K562 (cell line): Measurements from ENCODE around the gene SHISA7. TPM values are rescaled to one million over a fixed set of nuclear protein-coding genes. Genes with fewer than 3 reads are reported as not detected.

Experiments
- BDP1 ChIP-seq: IDR thresholded peaks from 3 replicates; pipeline ENCODE4 v1.6.1; 2011; ENCODE audit not compliant: insufficient read length, insufficient read depth
- ELF2 ChIP-seq: fragments of 250-450 bp; sonication (Bioruptor Pico); IDR thresholded peaks from 2 replicates; pipeline ENCODE4 v1.5.0; 2021; ENCODE audit warnings: mild to moderate bottlenecking
- ELK1 ChIP-seq: sonication (generic); formaldehyde crosslinking; IDR thresholded peaks from 2 replicates; pipeline ENCODE4 v1.8.1; 2022; ENCODE audit warnings: missing genetic modification reagents
- ETV1 ChIP-seq: fragments of 450-650 bp; conservative IDR thresholded peaks from 2 replicates; pipeline ENCODE4 v1.6.1; 2016; ENCODE audit warnings: missing genetic modification characterization, control low read depth, low read depth, missing compliant biosample characterization
- KAT7 ChIP-seq: sonication (generic); formaldehyde crosslinking; IDR thresholded peaks from 2 replicates; pipeline ENCODE4 v1.8.0; 2022; ENCODE audit warnings: missing genetic modification reagents, mild to moderate bottlenecking, borderline replicate concordance
- KDM2B ChIP-seq: fragments of 250-450 bp; sonication (Bioruptor Pico); IDR thresholded peaks from 2 replicates; pipeline ENCODE4 v1.8.0; 2021; ENCODE audit warnings: mild to moderate bottlenecking, moderate library complexity
- MBD1 ChIP-seq: fragments of 250-450 bp; sonication (Bioruptor Pico); IDR thresholded peaks from 2 replicates; pipeline ENCODE4 v1.8.0; 2022; ENCODE audit warnings: inconsistent platforms
- REST ChIP-seq, 2 experiments: fragments of 450-650 bp; formaldehyde crosslinking in 1 of 2; IDR thresholded peaks; 2 replicates each; pipeline versions ENCODE4 v1.4.0 to v1.6.1; 2014 to 2020; ENCODE audit warnings: mild to moderate bottlenecking in 2 of 2, borderline replicate concordance in 1 of 2, low read depth in 1 of 2
- THRA ChIP-seq: fragments of 450-650 bp; IDR thresholded peaks from 2 replicates; pipeline ENCODE4 v1.6.1; 2017; ENCODE audit warnings: mild to moderate bottlenecking, moderate library complexity
- XRCC5 ChIP-seq: fragments of 200-400 bp; formaldehyde crosslinking; IDR thresholded peaks from 2 replicates; pipeline ENCODE4 v1.6.1; 2017; ENCODE audit warnings: low read depth, mild to moderate bottlenecking, low read length
- ZNF124 ChIP-seq: sonication (generic); formaldehyde crosslinking; IDR thresholded peaks from 2 replicates; pipeline ENCODE4 v1.8.1; 2022; ENCODE audit warnings: missing genetic modification reagents
- ZNF282 ChIP-seq: sonication (generic); formaldehyde crosslinking; IDR thresholded peaks from 2 replicates; pipeline ENCODE4 v1.8.1; 2023; ENCODE audit warnings: missing genetic modification reagents
- ZNF717 ChIP-seq: fragments of 250-450 bp; sonication (Bioruptor Pico); IDR thresholded peaks from 2 replicates; pipeline ENCODE4 v1.5.0; 2021
- polyA plus RNA-seq, 8 experiments: library from polyadenylated mRNA; depleted of rRNA in 4 of 8; stranded (reverse) in 5 of 8; unstranded in 3 of 8; fragments of >200 nt; fragmentation: Nextera tagmentation in 2 of 8; fragmentation: Illumina TruSeq in 1 of 8; extraction: Ambion mirVana in 2 of 8; extraction: Trizol in 1 of 8; gene quantifications; 2 replicates each; pipeline versions ENCODE4 v1.2.1 to v1.2.3, GENCODE V29; 2011 to 2014; ENCODE audit warnings: inconsistent platforms in 1 of 8, missing spikeins in 1 of 8
- total RNA-seq, 7 experiments: library from RNA; depleted of rRNA in 6 of 7; stranded (reverse); fragments of >200 nt in 6 of 7; fragmentation: Illumina TruSeq in 2 of 7; extraction: Trizol in 2 of 7; gene quantifications; 2 replicates each; pipeline versions ENCODE4 v1.2.1 to v1.2.3, GENCODE V29; 2011 to 2021; ENCODE audit warnings: low replicate concordance in 1 of 7

Gene SHISA7
- total and polyA plus RNA-seq, 9 of the 15 experiments (the other 6 are each of a cell fraction or from before 2014, with no cell fraction given): 0.01 to 0.40 (median 0.07) TPM

GRCh38 chr19:55467236-55468053 is 24.3 kb upstream of the SHISA7 start (continued):
- TF ChIP-seq ELK1 (CRISPR knock-in tag) (no peak), KAT7 (no peak), XRCC5 (peak; percentile 72; the same call in 1 of the 2 replicates), ELF2 (CRISPR knock-in tag) (no peak), KDM2B (CRISPR knock-in tag) (no peak), ZNF282 (no peak), BDP1 (no peak), MBD1 (no peak), ZNF124 (CRISPR knock-in tag) (no peak), ETV1 (tag) (peak; percentile 6; the same call in 1 of the 2 replicates), ZNF717 (CRISPR knock-in tag) (no peak), THRA (no peak), REST (IDR thresholded peaks at IDR 0.05; ENCODE audit: borderline replicate concordance) (peak; percentile 82), REST (CRISPR knock-in tag; IDR thresholded peaks at IDR 0.05; ENCODE audit: low read depth) (no peak)
